ENCODE measurements around the gene NOLC1.

NOLC1 gene

DNA sequence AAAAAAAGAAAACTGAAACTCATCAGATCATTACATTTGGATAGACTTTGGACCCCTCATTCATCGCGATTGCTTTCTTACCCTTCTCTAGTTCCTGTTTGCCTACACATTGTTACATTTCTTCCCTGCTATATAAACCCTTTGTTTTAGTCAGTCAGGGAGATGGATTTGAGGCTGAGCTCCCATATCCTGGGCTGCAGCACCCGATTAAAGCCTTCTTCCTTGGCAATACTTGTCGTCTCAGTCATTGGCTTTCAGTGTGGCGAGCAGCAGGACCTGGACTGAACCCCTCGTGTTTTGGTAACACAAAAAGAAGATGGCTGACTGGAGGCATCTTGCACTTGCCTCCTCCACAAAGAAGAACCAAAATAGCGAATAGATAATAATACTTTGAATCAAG lies 39.8 kb downstream of the NOLC1 start:
- H3K4me3 ChIP-seq (ENCODE audit: control insufficient read depth, low read depth, low read length) = no peak overlapping the region
- no peak for DNase-seq (ENCODE audit: low read depth)
- TF ChIP-seq CTCF (IDR thresholded peaks at IDR 0.05; ENCODE audit: control insufficient read depth, insufficient read depth, low read depth, low read length, missing control alignments) = no peak

GRCh38 chr10:102195296-102195870 lies 43.2 kb downstream of the NOLC1 start:
- TF ChIP-seq CTCF (IDR thresholded peaks at IDR 0.05; ENCODE audit: control insufficient read depth, insufficient read depth, low read depth, low read length, missing control alignments) = no peak
- DNase-seq (ENCODE audit: low read depth) = no peak

GRCh38 chr10:102196893-102197292 lies 44.7 kb downstream of the NOLC1 start:
- H3K4me3 ChIP-seq (ENCODE audit: control insufficient read depth, low read depth, low read length) = no peak overlapping the region
- no peak for TF ChIP-seq CTCF (IDR thresholded peaks at IDR 0.05; ENCODE audit: control insufficient read depth, insufficient read depth, low read depth, low read length, missing control alignments)
- DNase-seq (ENCODE audit: low read depth) = no peak

More at GRCh38 chr10:102195296-102195870, 43.2 kb downstream of the NOLC1 start:
- H3K4me3 ChIP-seq (ENCODE audit: control insufficient read depth, low read depth, low read length) = no peak overlapping the region

DNA sequence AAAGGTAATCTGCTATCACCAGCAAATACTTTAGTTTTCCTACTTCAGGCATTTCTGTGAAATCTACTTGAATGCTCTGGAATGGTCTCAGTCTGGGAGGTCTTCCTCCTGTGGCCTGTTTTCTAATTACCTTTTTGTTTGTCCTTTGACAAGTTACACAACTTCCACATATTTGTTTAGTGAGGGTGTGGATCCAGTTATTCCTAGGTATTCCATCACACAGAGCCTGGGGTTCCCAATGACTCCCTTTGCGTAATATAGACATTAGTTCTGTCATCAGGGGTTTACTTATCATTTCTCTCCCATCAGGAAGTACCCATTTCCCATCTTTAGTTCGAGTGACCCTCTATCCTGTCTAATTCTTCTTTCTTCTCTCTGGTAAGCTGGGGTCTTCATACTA lies 45.8 kb downstream of the NOLC1 start:
- DNase-seq (ENCODE audit: low read depth) = no peak
- no peak for TF ChIP-seq CTCF (IDR thresholded peaks at IDR 0.05; ENCODE audit: control insufficient read depth, insufficient read depth, low read depth, low read length, missing control alignments)
- no peak overlapping the region for H3K4me3 ChIP-seq (ENCODE audit: control insufficient read depth, low read depth, low read length)

- TF ChIP-seq CTCF (IDR thresholded peaks at IDR 0.05; ENCODE audit: control insufficient read depth, insufficient read depth, low read depth, low read length, missing control alignments) = no peak
- no peak overlapping the region for H3K4me3 ChIP-seq (ENCODE audit: control insufficient read depth, low read depth, low read length)
- no peak for DNase-seq (ENCODE audit: low read depth)
Observed at GRCh38 chr10:102200751-102201640, 48.8 kb downstream of the NOLC1 start.

DNA sequence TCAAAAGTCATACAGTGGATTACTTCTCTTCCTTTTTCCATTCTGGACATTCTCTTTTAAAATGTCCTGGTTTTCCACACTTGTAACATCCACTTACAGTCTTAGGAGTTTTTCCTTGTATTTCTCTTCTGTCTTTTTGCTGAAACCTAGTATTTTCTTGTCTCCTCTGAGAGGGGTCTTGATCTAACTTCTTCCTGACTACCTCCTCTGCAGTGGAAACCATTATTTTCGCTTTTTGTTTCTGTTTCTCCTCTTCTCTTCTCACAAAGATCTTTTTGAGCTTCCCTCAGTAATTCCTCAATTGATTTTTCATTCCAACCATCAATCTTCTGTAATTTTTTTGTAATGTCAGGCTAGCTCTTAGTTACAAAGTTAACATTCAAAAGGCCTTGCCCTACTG lies 50.2 kb downstream of the NOLC1 start:
- TF ChIP-seq CTCF (IDR thresholded peaks at IDR 0.05; ENCODE audit: control insufficient read depth, insufficient read depth, low read depth, low read length, missing control alignments) = no peak
- no peak for DNase-seq (ENCODE audit: low read depth)
- no peak overlapping the region for H3K4me3 ChIP-seq (ENCODE audit: control insufficient read depth, low read depth, low read length)

Data from AG09309 (cell line).